Measurements from ENCODE around the gene ZNF496.

The ZNF496 gene

GRCh38 chr1:247326411-247327130 is 5.1 kb downstream of the ZNF496 start:
- no peak for DNase-seq

- no peak for DNase-seq
Observed at GRCh38 chr1:247324923-247325322, 6.7 kb downstream of the ZNF496 start.

GRCh38 chr1:247324204-247324787 is 7.4 kb downstream of the ZNF496 start:
- no peak for DNase-seq

GRCh38 chr1:247322849-247323586 is 8.6 kb downstream of the ZNF496 start:
- DNase-seq, result no peak

- no peak for DNase-seq
Observed at GRCh38 chr1:247322442-247322841, 9.2 kb downstream of the ZNF496 start.

- DNase-seq, result no peak
Observed at GRCh38 chr1:247317702-247318101, 14.0 kb downstream of the ZNF496 start.

GRCh38 chr1:247316590-247317197 is 15.0 kb downstream of the ZNF496 start:
- no peak for DNase-seq

GRCh38 chr1:247304031-247304430 is 27.6 kb downstream of the ZNF496 start:
- no peak for DNase-seq

- DNase-seq, result no peak
Observed at GRCh38 chr1:247303216-247303615, 28.5 kb downstream of the ZNF496 start.

GRCh38 chr1:247301176-247301540 is 30.5 kb downstream of the ZNF496 start:
- no peak for DNase-seq

- no peak for DNase-seq
Observed at GRCh38 chr1:247300491-247301175, 31.0 kb downstream of the ZNF496 start.

- no peak for DNase-seq
Observed at GRCh38 chr1:247299723-247300381, 31.8 kb downstream of the ZNF496 start.

GRCh38 chr1:247298701-247299100 is 33.0 kb downstream of the ZNF496 start:
- DNase-seq, result no peak

GRCh38 chr1:247298124-247298481 is 33.6 kb downstream of the ZNF496 start:
- DNase-seq, result no peak

GRCh38 chr1:247297263-247298123 is 34.2 kb downstream of the ZNF496 start:
- no peak for DNase-seq

- DNase-seq, result no peak
Observed at GRCh38 chr1:247296599-247297180, 35.0 kb downstream of the ZNF496 start.

- DNase-seq, result no peak
Observed at GRCh38 chr1:247295746-247296145, 35.9 kb downstream of the ZNF496 start.

- no peak for DNase-seq
Observed at GRCh38 chr1:247295274-247295684, 36.4 kb downstream of the ZNF496 start.

GRCh38 chr1:247294282-247294681 is 37.4 kb downstream of the ZNF496 start:
- no peak for DNase-seq

- no peak for DNase-seq
Observed at GRCh38 chr1:247293047-247293446, 38.6 kb downstream of the ZNF496 start.

Data from activated T-cell treated with anti-CD3 and anti-CD28 coated beads, Interleukin-2, amount 50 U/mL, for 1 hour (primary cell).